GM06990 (cell line): ENCODE measurements around the gene SOX8.
A peak's percentile ranks its signal among the peaks of the same experiment; 100 is the strongest.

Experiments
- DNase-seq: peaks from one replicate; pipeline ENCODE4 v3.0.0-alpha.2; 2011; ENCODE audit not compliant: insufficient read length; ENCODE audit errors: extremely low read depth
- H3K27me3 ChIP-seq: replicated peaks from 2 replicates; pipeline ENCODE4 v1.6.0; 2011; ENCODE audit warnings: low read length; ENCODE audit not compliant: control insufficient read depth, insufficient read depth
- H3K36me3 ChIP-seq: 2 replicates; pipeline ENCODE4 v1.5.1; 2011; ENCODE audit warnings: low read length; ENCODE audit not compliant: control insufficient read depth, insufficient read depth
- H3K4me3 ChIP-seq: replicated peaks from 2 replicates; pipeline ENCODE4 v1.5.1; 2011; ENCODE audit warnings: low read depth, mild to moderate bottlenecking, control low read depth, low read length
- CTCF ChIP-seq: IDR thresholded peaks from 2 replicates; pipeline ENCODE4 v1.5.1; 2011; ENCODE audit warnings: low read length, control low read depth, mild to moderate bottlenecking, inconsistent platforms; ENCODE audit not compliant: insufficient read depth, poor library complexity, severe bottlenecking

SOX8 gene

GRCh38 chr16:962901-963814 is 18.4 kb upstream of the SOX8 start:
- no peak overlapping the region; the same call in 1 of the 2 replicates for H3K4me3 ChIP-seq
- TF ChIP-seq CTCF: no peak
- DNase-seq: no peak
- no peaks in the 10 kb centered on the region; the same call in 1 of the 2 replicates for H3K36me3 ChIP-seq
- H3K27me3 ChIP-seq: no peaks in the 10 kb centered on the region

GRCh38 chr16:963913-964312 is 17.7 kb upstream of the SOX8 start:
- TF ChIP-seq CTCF: no peak

GRCh38 chr16:964356-965035 is 17.1 kb upstream of the SOX8 start:
- H3K36me3 ChIP-seq: no peaks in the 10 kb centered on the region; the same call in 1 of the 2 replicates
- TF ChIP-seq CTCF: no peak
- H3K27me3 ChIP-seq: no peaks in the 10 kb centered on the region
- no peak for DNase-seq
- H3K4me3 ChIP-seq: peak overlapping the region; percentile 32

More at GRCh38 chr16:963913-964312, 17.7 kb upstream of the SOX8 start:
- no peak for DNase-seq
- Histone ChIP-seq H3K4me3 (peak overlapping the region; percentile 32), H3K27me3 (no peaks in the 10 kb centered on the region), H3K36me3 (no peaks in the 10 kb centered on the region; the same call in 1 of the 2 replicates)

GRCh38 chr16:965036-965395 is 16.6 kb upstream of the SOX8 start:
- Histone ChIP-seq H3K4me3 (no peak overlapping the region), H3K27me3 (no peaks in the 10 kb centered on the region), H3K36me3 (no peaks in the 10 kb centered on the region; the same call in 1 of the 2 replicates)
- TF ChIP-seq CTCF: no peak
- no peak for DNase-seq

GRCh38 chr16:965487-965886 is 16.1 kb upstream of the SOX8 start:
- Histone ChIP-seq H3K36me3 (no peaks in the 10 kb centered on the region; the same call in 1 of the 2 replicates), H3K4me3 (no peak overlapping the region), H3K27me3 (no peaks in the 10 kb centered on the region)
- DNase-seq: no peak
- no peak for TF ChIP-seq CTCF
